Right atrium auricular region (tissue), 2 donors: ENCODE measurements around the gene POLR2H. TPM values are rescaled to one million over a fixed set of nuclear protein-coding genes. Genes with fewer than 3 reads are reported as not detected.

Experiments used
- DNase-seq: peaks from one replicate; pipeline ENCODE4 v3.0.0-alpha.2; 2019; ENCODE audit warnings: low spot score
- H3K27ac ChIP-seq, 2 donors: fragments of 200-600 bp; sonication (generic); 1 replicate in 1 of 2; 2 replicates in 1 of 2; pipeline ENCODE4 v1.5.1; 2016 to 2019
- H3K27me3 ChIP-seq, 2 donors: fragments of 200-600 bp; sonication (generic); one replicate each; pipeline versions ENCODE4 v1.5.1 to v1.6.0; 2017 to 2019
- H3K36me3 ChIP-seq: fragments of 200-600 bp; sonication (generic); one replicate; pipeline ENCODE4 v1.5.1; 2016
- H3K4me1 ChIP-seq, 2 donors: fragments of 200-600 bp; sonication (generic); one replicate each; pipeline versions ENCODE4 v1.5.1 to v1.6.0; 2017 to 2019
- H3K4me3 ChIP-seq, 2 donors: fragments of 200-600 bp; sonication (generic); 1 replicate in 1 of 2; 2 replicates in 1 of 2; pipeline ENCODE4 v1.5.1; 2017 to 2019; ENCODE audit warnings: mild to moderate bottlenecking in 1 of 2, moderate library complexity in 1 of 2
- H3K9me3 ChIP-seq, 2 donors: fragments of 200-600 bp; sonication (generic); one replicate each; pipeline ENCODE4 v1.5.1; 2019
- CTCF ChIP-seq, 2 donors: fragments of 200-600 bp; sonication (generic); IDR thresholded peaks; one replicate each; pipeline ENCODE4 v1.5.1; 2019; ENCODE audit warnings: antibody characterized with exemption in 2 of 2
- total RNA-seq, 2 donors: library from RNA; depleted of rRNA; stranded (reverse); fragments of >200 nt; gene quantifications; one replicate each; pipeline ENCODE4 v1.1.0, GENCODE V29; 2016

Gene POLR2H
- total RNA-seq, 2 donors from 2014 or later: 26.8 to 35.5 TPM

GRCh38 chr3:184389935-184390528 lies 28.5 kb downstream of the POLR2H start:
- H3K4me3 ChIP-seq: no peak overlapping the region
- no peaks in the 10 kb centered on the region for H3K9me3 ChIP-seq
- DNase-seq: no peak
- H3K36me3 ChIP-seq: no peaks in the 10 kb centered on the region
- no peak for TF ChIP-seq CTCF (IDR thresholded peaks at IDR 0.05)
- H3K27me3 ChIP-seq: no peaks in the 10 kb centered on the region
- H3K4me1 ChIP-seq: no peaks in the 10 kb centered on the region
- no peak overlapping the region for H3K27ac ChIP-seq

GRCh38 chr3:184391266-184391665 lies 29.8 kb downstream of the POLR2H start:
- Histone ChIP-seq H3K4me1 (no peaks in the 10 kb centered on the region), H3K27me3 (no peaks in the 10 kb centered on the region), H3K36me3 (no peaks in the 10 kb centered on the region), H3K9me3 (no peaks in the 10 kb centered on the region), H3K4me3 (no peak overlapping the region), H3K27ac (no peak overlapping the region)
- DNase-seq: no peak
- TF ChIP-seq CTCF (IDR thresholded peaks at IDR 0.05): no peak

GRCh38 chr3:184395320-184395660 lies 33.8 kb downstream of the POLR2H start:
- no peaks in the 10 kb centered on the region for H3K36me3 ChIP-seq
- no peak overlapping the region for H3K27ac ChIP-seq
- DNase-seq: no peak
- no peaks in the 10 kb centered on the region for H3K4me1 ChIP-seq
- H3K4me3 ChIP-seq: no peak overlapping the region
- no peaks in the 10 kb centered on the region for H3K9me3 ChIP-seq
- TF ChIP-seq CTCF (IDR thresholded peaks at IDR 0.05): no peak
- H3K27me3 ChIP-seq: no peaks in the 10 kb centered on the region

- Histone ChIP-seq H3K9me3 (no peaks in the 10 kb centered on the region), H3K4me1 (no peaks in the 10 kb centered on the region), H3K27ac (no peak overlapping the region), H3K4me3 (no peak overlapping the region), H3K27me3 (no peaks in the 10 kb centered on the region), H3K36me3 (no peaks in the 10 kb centered on the region)
- DNase-seq: no peak
- TF ChIP-seq CTCF (IDR thresholded peaks at IDR 0.05): no peak
Measured at GRCh38 chr3:184399410-184399809, 37.9 kb downstream of the POLR2H start.

GRCh38 chr3:184405075-184406030 lies 43.8 kb downstream of the POLR2H start:
- Histone ChIP-seq H3K9me3 (no peaks in the 10 kb centered on the region), H3K4me3 (no peak overlapping the region), H3K4me1 (no peaks in the 10 kb centered on the region), H3K27ac (no peak overlapping the region), H3K36me3 (no peaks in the 10 kb centered on the region), H3K27me3 (no peaks in the 10 kb centered on the region)
- DNase-seq: no peak
- no peak for TF ChIP-seq CTCF (IDR thresholded peaks at IDR 0.05)
